ENCODE results near the gene LMBR1.
"Not testable (repeated sequence)": the region's sequence is repeated elsewhere in the genome, so short reads cannot be mapped to it uniquely, and the experiment has no call there.

Gene LMBR1

GRCh38 chr7:156892821-156893706 is at the start of gene LMBR1:
LMBR1 (minus strand) TSS chr7:156893183; CDS start chr7:156892993, 190 bp downstream.
- DNase-seq (ENCODE audit: low read depth): peak; percentile 83
- H3K4me3 ChIP-seq (ENCODE audit: low read depth, low read length): peak within 1 kb of the TSS; percentile 80

GRCh38 chr7:156942708-156943090 is 49.7 kb upstream of the LMBR1 start:
- no peak overlapping the region for H3K4me3 ChIP-seq (ENCODE audit: low read depth, low read length)
- no peak for DNase-seq (ENCODE audit: low read depth)

GRCh38 chr7:156941393-156942182 is 48.6 kb upstream of the LMBR1 start:
- no peak for DNase-seq (ENCODE audit: low read depth)
- no peak overlapping the region for H3K4me3 ChIP-seq (ENCODE audit: low read depth, low read length)

GRCh38 chr7:156940421-156941122 is 47.6 kb upstream of the LMBR1 start:
- H3K4me3 ChIP-seq (ENCODE audit: low read depth, low read length): no peak overlapping the region
- DNase-seq (ENCODE audit: low read depth): no peak

GRCh38 chr7:156936766-156937165 is 43.8 kb upstream of the LMBR1 start:
- H3K4me3 ChIP-seq (ENCODE audit: low read depth, low read length); DNase-seq (ENCODE audit: low read depth): not testable (repeated sequence)

GRCh38 chr7:156935250-156935649 is 42.3 kb upstream of the LMBR1 start:
- H3K4me3 ChIP-seq (ENCODE audit: low read depth, low read length): no peak overlapping the region
- DNase-seq (ENCODE audit: low read depth): no peak

GRCh38 chr7:156932006-156932405 is 39.0 kb upstream of the LMBR1 start:
- no peak for DNase-seq (ENCODE audit: low read depth)
- no peak overlapping the region for H3K4me3 ChIP-seq (ENCODE audit: low read depth, low read length)

GRCh38 chr7:156929789-156930539 is 37.0 kb upstream of the LMBR1 start:
- DNase-seq (ENCODE audit: low read depth): no peak
- no peak overlapping the region for H3K4me3 ChIP-seq (ENCODE audit: low read depth, low read length)

- H3K4me3 ChIP-seq (ENCODE audit: low read depth, low read length): no peak overlapping the region
- DNase-seq (ENCODE audit: low read depth): no peak
Observed at GRCh38 chr7:156928406-156928747, 35.4 kb upstream of the LMBR1 start.

GRCh38 chr7:156927571-156928405 is 34.8 kb upstream of the LMBR1 start:
- no peak overlapping the region for H3K4me3 ChIP-seq (ENCODE audit: low read depth, low read length)
- peak; percentile 68 for DNase-seq (ENCODE audit: low read depth)

GRCh38 chr7:156925821-156926220 is 32.8 kb upstream of the LMBR1 start:
- not testable (repeated sequence) for DNase-seq (ENCODE audit: low read depth); H3K4me3 ChIP-seq (ENCODE audit: low read depth, low read length)

GRCh38 chr7:156922304-156922703 is 29.3 kb upstream of the LMBR1 start:
- DNase-seq (ENCODE audit: low read depth); H3K4me3 ChIP-seq (ENCODE audit: low read depth, low read length): not testable (repeated sequence)

- not testable (repeated sequence) for DNase-seq (ENCODE audit: low read depth); H3K4me3 ChIP-seq (ENCODE audit: low read depth, low read length)
Observed at GRCh38 chr7:156920487-156921373, 27.7 kb upstream of the LMBR1 start.

GRCh38 chr7:156920076-156920475 is 27.1 kb upstream of the LMBR1 start:
- DNase-seq (ENCODE audit: low read depth): no peak
- no peak overlapping the region for H3K4me3 ChIP-seq (ENCODE audit: low read depth, low read length)

- no peak overlapping the region for H3K4me3 ChIP-seq (ENCODE audit: low read depth, low read length)
- no peak for DNase-seq (ENCODE audit: low read depth)
Observed at GRCh38 chr7:156919132-156919713, 26.2 kb upstream of the LMBR1 start.

GRCh38 chr7:156918635-156919034 is 25.7 kb upstream of the LMBR1 start:
- H3K4me3 ChIP-seq (ENCODE audit: low read depth, low read length): no peak overlapping the region
- DNase-seq (ENCODE audit: low read depth): no peak

GRCh38 chr7:156909574-156910252 is 16.7 kb upstream of the LMBR1 start:
- DNase-seq (ENCODE audit: low read depth); H3K4me3 ChIP-seq (ENCODE audit: low read depth, low read length): not testable (repeated sequence)
